ENCODE results near the gene GAS7. TPM values are rescaled to one million over a fixed set of nuclear protein-coding genes. Genes with fewer than 3 reads are reported as not detected.

The GAS7 gene
- total and polyA plus RNA-seq, 2 experiments from 2014 or later, result 1.9 to 10.7 TPM

GRCh38 chr17:10073941-10074340 lies 124.5 kb downstream of the GAS7 start:
- Histone ChIP-seq H3K36me3 (ENCODE audit: insufficient read depth) (no peaks in the 10 kb centered on the region), H3K9me2 (ENCODE audit: insufficient read depth) (no peaks in the 10 kb centered on the region), H3K27me3 (ENCODE audit: insufficient read depth) (no peaks in the 10 kb centered on the region), H3K4me1 (ENCODE audit: insufficient read depth) (peaks cover 3% of the 10 kb centered on the region; the same call in 1 of the 2 replicates), H4K20me1 (replicated peaks; ENCODE audit: insufficient read depth) (no peaks in the 10 kb centered on the region), H3K27ac (ENCODE audit: low read depth) (no peak overlapping the region), H3K4me2 (no peak overlapping the region), H2AFZ (no peak overlapping the region), H3K4me3 (no peak overlapping the region), H3K79me2 (replicated peaks; ENCODE audit: insufficient read depth) (no peaks in the 10 kb centered on the region), H3F3A (replicated peaks; ENCODE audit: low read depth) (no peaks in the 10 kb centered on the region)
- DNase-seq (ENCODE audit: low spot score) (no peak), ATAC-seq (no peak)
- H3K4me3 Mint-ChIP-seq, result no peak overlapping the region
- TF ChIP-seq EZH2phosphoT487 (IDR thresholded peaks at IDR 0.05; ENCODE audit: unreplicated experiment), result no peak
- no peak for TF ChIP-seq ETS1 (IDR thresholded peaks at IDR 0.05)
- TF ChIP-seq NANOG (IDR thresholded peaks at IDR 0.05; ENCODE audit: borderline replicate concordance), result no peak
- no peak for TF ChIP-seq JUNB (IDR thresholded peaks at IDR 0.05; ENCODE audit: unreplicated experiment)
- no peak for TF ChIP-seq ZNF331 (CRISPR knock-in tag; IDR thresholded peaks at IDR 0.05; ENCODE audit: low read depth)
- no peak for TF ChIP-seq CTCF (conservative IDR thresholded peaks at IDR 0.05; ENCODE audit: low read depth in 2 of 2)
- TF ChIP-seq REST (IDR thresholded peaks at IDR 0.05; ENCODE audit: unreplicated experiment), result no peak
- TF ChIP-seq ZNF114 (CRISPR knock-in tag; IDR thresholded peaks at IDR 0.05), result no peak
- TF ChIP-seq ZNF462 (CRISPR knock-in tag; IDR thresholded peaks at IDR 0.05), result no peak
- no peak for TF ChIP-seq CREB1 (CRISPR knock-in tag; IDR thresholded peaks at IDR 0.05; ENCODE audit: low read depth)
- no peak for TF ChIP-seq POLR2AphosphoS5 (IDR thresholded peaks at IDR 0.05; ENCODE audit: low read depth)
- TF ChIP-seq EZH2 (IDR thresholded peaks at IDR 0.05; ENCODE audit: low read depth, unreplicated experiment), result no peak
- TF ChIP-seq STAT1 (IDR thresholded peaks at IDR 0.05; ENCODE audit: unreplicated experiment), result no peak
- H3K4me1 Mint-ChIP-seq, result peaks cover 21% of the 10 kb centered on the region
- peaks cover 4% of the 10 kb centered on the region; the same call in 1 of the 3 replicates for H3K9me3 Mint-ChIP-seq
- H3K27me3 Mint-ChIP-seq (ENCODE audit: insufficient read depth, low read depth, poor library complexity), result no peaks in the 10 kb centered on the region
- H3K36me3 Mint-ChIP-seq (ENCODE audit: low read depth), result 0 out of 3 replicates have a peak, but pooled peaks cover 4% of the 10 kb centered on the region
- no peak overlapping the region for H3K27ac Mint-ChIP-seq
